Pancreas (tissue), 10 donors: ENCODE data around the gene COX7B2. TPM values are rescaled to one million over a fixed set of nuclear protein-coding genes. Genes with fewer than 3 reads are reported as not detected.

ENCODE experiments used
- ATAC-seq, 4 donors: fragments of 200-7000 bp; cut with Tn5 transposase; one replicate each; pipeline versions ENCODE4 v1.8.0 to v1.9.1; 2020; ENCODE audit warnings: mild to moderate bottlenecking in 4 of 4, moderate library complexity in 4 of 4
- DNase-seq, 6 donors: peaks; one replicate each; pipeline ENCODE4 v3.0.0-alpha.2; 2020
- FAIRE-seq: peaks from 2 replicates; lab custom pipeline; 2012; peaks lifted over from hg19 to GRCh38; lab: Jason Lieb, UNC
- H3K27ac ChIP-seq, 4 donors: fragments of 200-600 bp; sonication (generic); 1 replicate in 3 of 4; 2 replicates in 1 of 4; pipeline versions ENCODE4 v1.5.0 to v1.8.0; 2020
- H3K27me3 ChIP-seq, 4 donors: fragments of 200-600 bp; one replicate each; pipeline ENCODE4 v1.8.0; 2021
- H3K36me3 ChIP-seq, 3 donors: fragments of 200-600 bp; sonication (generic) in 1 of 3; one replicate each; pipeline versions ENCODE4 v1.5.0 to v1.8.0; 2020 to 2021
- H3K4me1 ChIP-seq, 3 donors: fragments of 200-600 bp; one replicate each; pipeline ENCODE4 v1.8.0; 2021
- H3K4me3 ChIP-seq, 4 donors: fragments of 200-600 bp; sonication (generic) in 2 of 4; one replicate each; pipeline versions ENCODE4 v1.5.0 to v1.8.0; 2020 to 2021
- H3K9me3 ChIP-seq, 4 donors: fragments of 200-600 bp; one replicate each; pipeline ENCODE4 v1.8.0; 2021
- CTCF ChIP-seq, 4 donors: fragments of 200-600 bp; sonication (generic) in 3 of 4; IDR thresholded peaks; one replicate each; pipeline versions ENCODE4 v1.5.0 to v1.8.0; 2021; ENCODE audit warnings: antibody characterized with exemption in 4 of 4
- WGBS, 2 donors: extraction: QIAGEN DNeasy Blood & Tissue Kit; methylation state at CpG; one replicate each; pipeline ENCODE4 v1.1.7; 2013; 5-methylcytosine and 5-hydroxymethylcytosine counted together
- intact Hi-C, 3 donors: fragments of 100-400 bp; cut with DNase I; formaldehyde crosslinking; loops; one replicate each; pipeline versions ENCODE4 v1.11.1 to v1.14.2; 2022
- polyA plus RNA-seq, 2 donors: library from polyadenylated mRNA; stranded (reverse); fragments of 200-250 nt; gene quantifications; one replicate each; pipeline ENCODE4 v1.2.3, GENCODE V29; 2013
- total RNA-seq, 6 donors: library from RNA; stranded (reverse); fragmentation: NEBNext Ultra II Directional in 4 of 6; extraction: Animal tissue kit (Norgen Biotek cat#: 25700) in 4 of 6; gene quantifications; one replicate each; pipeline versions ENCODE4 v1.2.1 to v1.2.4, GENCODE V29; 2021 to 2023
- donor health status: healthy with polysubstance abuse.
- donor health status: DM: no; HTN: no; CAD: no; lungs with moderate emphysema.
- donor health status: DM: no; HTN: no; CAD: no.
- donor health status: control.
- donor health status: control.
- donor health status: Bipolar disorder and iron deficiency.
- donor health status: DM: yes; HTN: yes; CAD: no.
- donor health status: DM: no; HTN: no; CAD: no.
- donor health status: DM: no; HTN: no; CAD: no.
- donor health status: DM: yes; HTN: yes; CAD: no.

Gene COX7B2
- total and polyA plus RNA-seq, 8 donors, result not detected

GRCh38 chr4:46886711-46887110, 22.3 kb downstream of the COX7B2 start:
- FAIRE-seq (no peak), ATAC-seq (no peak), DNase-seq (no peak)
- Histone ChIP-seq H3K27me3 (peaks cover 0 to 6% (median 0%) of the 10 kb centered on the region in 4 donors), H3K27ac (no peak overlapping the region), H3K9me3 (no peaks in the 10 kb centered on the region), H3K36me3 (no peaks in the 10 kb centered on the region), H3K4me3 (no peak overlapping the region), H3K4me1 (no peaks in the 10 kb centered on the region)
- 4 to 6% methylated on average over 2 of the region's 2 CpGs for WGBS, 2 donors
- intact Hi-C loops, result no loop called here
- peak in 1 of 4 donors; percentile 12 for TF ChIP-seq CTCF (IDR thresholded peaks at IDR 0.05)

GRCh38 chr4:46878641-46879040, 30.4 kb downstream of the COX7B2 start:
- ATAC-seq, result no peak
- TF ChIP-seq CTCF (IDR thresholded peaks at IDR 0.05), result no peak
- Histone ChIP-seq H3K9me3 (no peaks in the 10 kb centered on the region), H3K4me3 (no peak overlapping the region), H3K27ac (no peak overlapping the region), H3K4me1 (no peaks in the 10 kb centered on the region), H3K36me3 (no peaks in the 10 kb centered on the region), H3K27me3 (peaks cover 0 to 6% (median 0%) of the 10 kb centered on the region in 4 donors)
- intact Hi-C loops, result no loop called here
- no peak for FAIRE-seq
- DNase-seq, result no peak
- 80 to 87% methylated on average over 3 of the region's 3 CpGs for WGBS, 2 donors

- FAIRE-seq, result no peak
- 16 to 26% methylated on average over 1 of the region's 1 CpG for WGBS, 2 donors
Observed at GRCh38 chr4:46874811-46875210, 34.2 kb downstream of the COX7B2 start.

GRCh38 chr4:46870411-46870810, 38.6 kb downstream of the COX7B2 start:
- intact Hi-C loops, result no loop called here
- Histone ChIP-seq H3K27me3 (no peaks in the 10 kb centered on the region), H3K9me3 (no peaks in the 10 kb centered on the region), H3K4me3 (no peak overlapping the region), H3K36me3 (no peaks in the 10 kb centered on the region), H3K4me1 (no peaks in the 10 kb centered on the region), H3K27ac (no peak overlapping the region)
- DNase-seq (no peak), FAIRE-seq (no peak), ATAC-seq (no peak)
- WGBS, 2 donors, result 40 to 56% methylated on average over 2 of the region's 2 CpGs
- no peak for TF ChIP-seq CTCF (IDR thresholded peaks at IDR 0.05)

More at GRCh38 chr4:46874811-46875210, 34.2 kb downstream of the COX7B2 start:
- no peaks in the 10 kb centered on the region for H3K36me3 ChIP-seq
- TF ChIP-seq CTCF (IDR thresholded peaks at IDR 0.05), result no peak
- no peak for DNase-seq
- H3K4me3 ChIP-seq, result no peak overlapping the region
- H3K27me3 ChIP-seq, result no peaks in the 10 kb centered on the region
- intact Hi-C loops, result no loop called here
- H3K27ac ChIP-seq, result no peak overlapping the region
- ATAC-seq, result no peak
- H3K9me3 ChIP-seq, result no peaks in the 10 kb centered on the region
- H3K4me1 ChIP-seq, result no peaks in the 10 kb centered on the region

- H3K27ac ChIP-seq, result no peak overlapping the region
- no peak for DNase-seq
- TF ChIP-seq CTCF (IDR thresholded peaks at IDR 0.05), result no peak
- no peak overlapping the region for H3K4me3 ChIP-seq
- no peaks in the 10 kb centered on the region for H3K36me3 ChIP-seq
- ATAC-seq, result no peak
- intact Hi-C loops, result no loop called here
- no peaks in the 10 kb centered on the region for H3K9me3 ChIP-seq
- no peak for FAIRE-seq
- H3K27me3 ChIP-seq, result peaks cover 0 to 13% (median 0%) of the 10 kb centered on the region in 4 donors
- no peaks in the 10 kb centered on the region for H3K4me1 ChIP-seq
Observed at GRCh38 chr4:46856333-46856732, 52.7 kb downstream of the COX7B2 start.
